Measurements from ENCODE around the gene DMD. TPM values are rescaled to one million over a fixed set of nuclear protein-coding genes. Genes with fewer than 3 reads are reported as not detected.

Gene DMD
- total and polyA plus RNA-seq, 2 of the 13 experiments (the other 11 are each of a cell fraction or from before 2014, with no cell fraction given) = 17.6 to 25.9 TPM

DNA sequence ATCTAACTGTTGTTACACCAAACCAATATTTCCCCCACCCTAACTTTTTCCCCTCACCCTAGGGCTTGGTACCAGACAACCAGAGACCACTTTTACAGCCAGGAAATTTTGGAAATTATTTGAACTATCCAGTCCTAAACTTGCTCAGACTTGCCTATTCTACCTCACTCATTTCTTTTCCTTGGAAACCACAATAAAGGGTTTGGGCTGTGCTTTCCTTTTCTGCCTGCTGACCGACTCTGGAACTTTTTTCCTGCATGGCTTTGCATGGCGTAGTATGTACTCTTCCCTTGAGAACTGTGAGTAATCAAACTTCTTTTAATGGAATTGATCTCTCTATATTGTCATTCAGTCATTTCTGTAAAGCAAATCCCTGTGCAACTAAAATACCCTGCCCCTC, 1623.0 kb downstream of the DMD start:
- ChIA-PET CTCF (ENCODE audit: low intra/inter-chr PET ratio, low total read pairs) (no interaction called here), POLR2A (no interaction called here)
- WGBS (ENCODE audit: low lambda C conversion rate) = 5% methylated on average over 2 of the region's 2 CpGs
- in situ Hi-C loops (cut with HindIII; ENCODE audit: extremely low pct_ligation_motif_present, low pct_unique_long_range_greater_than_20kb) = no loop called here
- no peak overlapping the region for H3K4me3 ChIP-seq (replicated peaks in 1 of 3; ENCODE audit: insufficient read depth in 1 of 3, low read depth in 2 of 3, low read length in 3 of 3)
- FAIRE-seq (no peak), DNase-seq (ENCODE audit: low spot score) (no peak), ATAC-seq (no peak)
- no peaks in the 10 kb centered on the region for H4K20me1 ChIP-seq (ENCODE audit: insufficient read depth, low read length)
- BruUV-seq (replicated peaks) = no TSS peak
- no peaks in the 10 kb centered on the region for H3K36me3 ChIP-seq (replicated peaks in 1 of 2; ENCODE audit: control insufficient read depth in 1 of 2, insufficient read depth in 2 of 2, low read length in 2 of 2)
- H3K27ac ChIP-seq (ENCODE audit: extremely low read length, insufficient read depth, low read length) = no peak overlapping the region
- H3K27me3 ChIP-seq (ENCODE audit: control insufficient read depth in 1 of 2, insufficient read depth in 2 of 2, low read length in 2 of 2) = no peaks in the 10 kb centered on the region
- H2AFZ ChIP-seq (ENCODE audit: low read length) = no peak overlapping the region
- no peak overlapping the region for H3K4me2 ChIP-seq (ENCODE audit: low read depth, low read length)
- no peaks in the 10 kb centered on the region for H3K9me3 ChIP-seq (ENCODE audit: low read length)
- H3K79me2 ChIP-seq (ENCODE audit: insufficient read depth, low read length) = no peaks in the 10 kb centered on the region
- intact Hi-C loops (cut with micrococcal nuclease; ENCODE audit: unreplicated experiment) = no loop called here
- no peak overlapping the region for H3K9ac ChIP-seq (ENCODE audit: insufficient read depth, low read depth, low read length)
- TF ChIP-seq, protein P1, sequence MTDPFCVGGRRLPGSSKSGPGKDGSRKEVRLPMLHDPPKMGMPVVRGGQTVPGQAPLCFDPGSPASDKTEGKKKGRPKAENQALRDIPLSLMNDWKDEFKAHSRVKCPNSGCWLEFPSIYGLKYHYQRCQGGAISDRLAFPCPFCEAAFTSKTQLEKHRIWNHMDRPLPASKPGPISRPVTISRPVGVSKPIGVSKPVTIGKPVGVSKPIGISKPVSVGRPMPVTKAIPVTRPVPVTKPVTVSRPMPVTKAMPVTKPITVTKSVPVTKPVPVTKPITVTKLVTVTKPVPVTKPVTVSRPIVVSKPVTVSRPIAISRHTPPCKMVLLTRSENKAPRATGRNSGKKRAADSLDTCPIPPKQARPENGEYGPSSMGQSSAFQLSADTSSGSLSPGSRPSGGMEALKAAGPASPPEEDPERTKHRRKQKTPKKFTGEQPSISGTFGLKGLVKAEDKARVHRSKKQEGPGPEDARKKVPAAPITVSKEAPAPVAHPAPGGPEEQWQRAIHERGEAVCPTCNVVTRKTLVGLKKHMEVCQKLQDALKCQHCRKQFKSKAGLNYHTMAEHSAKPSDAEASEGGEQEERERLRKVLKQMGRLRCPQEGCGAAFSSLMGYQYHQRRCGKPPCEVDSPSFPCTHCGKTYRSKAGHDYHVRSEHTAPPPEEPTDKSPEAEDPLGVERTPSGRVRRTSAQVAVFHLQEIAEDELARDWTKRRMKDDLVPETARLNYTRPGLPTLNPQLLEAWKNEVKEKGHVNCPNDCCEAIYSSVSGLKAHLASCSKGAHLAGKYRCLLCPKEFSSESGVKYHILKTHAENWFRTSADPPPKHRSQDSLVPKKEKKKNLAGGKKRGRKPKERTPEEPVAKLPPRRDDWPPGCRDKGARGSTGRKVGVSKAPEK (CRISPR knock-in tag; IDR thresholded peaks at IDR 0.05; ENCODE audit: borderline replicate concordance) = no peak
- TF ChIP-seq ZNF768 (CRISPR knock-in tag; IDR thresholded peaks at IDR 0.05) (no peak), NCOA2 (CRISPR knock-in tag; IDR thresholded peaks at IDR 0.05) (no peak), TIGD3 (CRISPR knock-in tag; IDR thresholded peaks at IDR 0.05; ENCODE audit: borderline replicate concordance) (no peak), KAT7 (CRISPR knock-in tag; IDR thresholded peaks at IDR 0.05; ENCODE audit: borderline replicate concordance) (no peak), ZNF652 (CRISPR knock-in tag; IDR thresholded peaks at IDR 0.05; ENCODE audit: borderline replicate concordance, low read depth) (no peak), ZNF235 (CRISPR knock-in tag; IDR thresholded peaks at IDR 0.05; ENCODE audit: borderline replicate concordance) (no peak), ARHGAP35 (CRISPR knock-in tag; IDR thresholded peaks at IDR 0.05; ENCODE audit: borderline replicate concordance) (no peak), ATF7-NPFF (CRISPR knock-in tag; IDR thresholded peaks at IDR 0.05; ENCODE audit: low read depth) (no peak), ZNF230 (CRISPR knock-in tag; IDR thresholded peaks at IDR 0.05) (no peak), NFKB2 (CRISPR knock-in tag; IDR thresholded peaks at IDR 0.05; ENCODE audit: borderline replicate concordance) (no peak), ATF6 (CRISPR knock-in tag; conservative IDR thresholded peaks at IDR 0.05) (no peak), ADNP (CRISPR knock-in tag; IDR thresholded peaks at IDR 0.05) (no peak), ZNF510 (CRISPR knock-in tag; IDR thresholded peaks at IDR 0.05; ENCODE audit: low read depth) (no peak), WIZ (CRISPR knock-in tag; IDR thresholded peaks at IDR 0.05) (no peak), HOXD1 (CRISPR knock-in tag; IDR thresholded peaks at IDR 0.05) (no peak), YY1 (IDR thresholded peaks at IDR 0.05; ENCODE audit: insufficient read depth, insufficient replicate concordance, low read depth, low read length) (no peak)
- TF ChIP-seq, protein P2, sequence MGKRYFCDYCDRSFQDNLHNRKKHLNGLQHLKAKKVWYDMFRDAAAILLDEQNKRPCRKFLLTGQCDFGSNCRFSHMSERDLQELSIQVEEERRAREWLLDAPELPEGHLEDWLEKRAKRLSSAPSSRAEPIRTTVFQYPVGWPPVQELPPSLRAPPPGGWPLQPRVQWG (CRISPR knock-in tag; IDR thresholded peaks at IDR 0.05; ENCODE audit: borderline replicate concordance, low read depth) = no peak
- no peaks in the 10 kb centered on the region for H3K4me1 ChIP-seq (ENCODE audit: insufficient read depth, low read length)

Data from HepG2 (cell line).